Adrenal gland (tissue), 12 donors: ENCODE data around the gene EPDR1. TPM values are rescaled to one million over a fixed set of nuclear protein-coding genes. Genes with fewer than 3 reads are reported as not detected.

ENCODE experiments used
- DNase-seq, 7 donors: peaks; one replicate each; pipeline ENCODE4 v3.0.0-alpha.2; 2019 to 2020
- H3K27ac ChIP-seq, 5 donors: fragments of 200-600 bp; sonication (generic) in 4 of 5; 1 replicate in 3 of 5; 2 replicates in 2 of 5; pipeline versions ENCODE4 v1.5.1 to v1.8.0; 2016 to 2020; ENCODE audit warnings: mild to moderate bottlenecking in 1 of 5
- H3K27me3 ChIP-seq: fragments of 200-600 bp; 2 replicates; pipeline ENCODE4 v1.8.0; 2021
- H3K36me3 ChIP-seq, 2 donors: fragments of 200-600 bp; replicated peaks in 1 of 2; 1 replicate in 1 of 2; 2 replicates in 1 of 2; pipeline versions ENCODE4 v1.5.1 to v1.8.0; 2018 to 2022
- H3K4me1 ChIP-seq, 2 donors: fragments of 200-600 bp; replicated peaks in 1 of 2; 1 replicate in 1 of 2; 2 replicates in 1 of 2; pipeline versions ENCODE4 v1.5.1 to v1.8.0; 2018 to 2021
- H3K4me3 ChIP-seq, 4 donors: fragments of 200-600 bp; sonication (generic) in 3 of 4; one replicate each; pipeline ENCODE4 v1.5.1; 2016 to 2018
- H3K9me3 ChIP-seq, 3 donors: fragments of 200-600 bp; sonication (generic) in 1 of 3; replicated peaks in 1 of 3; 1 replicate in 2 of 3; 2 replicates in 1 of 3; pipeline versions ENCODE4 v1.5.1 to v1.8.0; 2016 to 2021
- POLR2A ChIP-seq, 2 donors: fragments of 450-650 bp; IDR thresholded peaks; one replicate each; pipeline ENCODE4 v1.6.1; 2017; ENCODE audit warnings: antibody characterized with exemption in 2 of 2, mild to moderate bottlenecking in 2 of 2, moderate library complexity in 1 of 2
- WGBS, 4 donors: extraction: QIAGEN DNeasy Blood & Tissue Kit in 2 of 4; methylation state at CpG; one replicate each; pipeline versions ENCODE4 v1.1.5 to v1.1.7; 2013 to 2017; 5-methylcytosine and 5-hydroxymethylcytosine counted together
- intact Hi-C, 2 donors: fragments of 100-400 bp; cut with DNase I; formaldehyde crosslinking; loops; one replicate each; pipeline versions ENCODE4 v1.14.1 to v1.15.0; 2022 to 2023
- polyA plus RNA-seq, 3 donors: library from polyadenylated mRNA; stranded (reverse); fragments of 200-250 nt in 2 of 3; fragments of 350-450 nt in 1 of 3; fragmentation: Illumina TruSeq in 1 of 3; extraction: RNeasy Lipid Tissue Mini Kit (QIAGEN cat#74804) in 1 of 3; gene quantifications; one replicate each; pipeline ENCODE4 v1.2.3, GENCODE V29; 2013 to 2014
- total RNA-seq, 9 donors: library from RNA; depleted of rRNA in 4 of 9; stranded (reverse); fragments of >200 nt in 4 of 9; fragments of 120-200 nt in 1 of 9; fragmentation: NEBNext Ultra II Directional in 1 of 9; extraction: Animal tissue kit (Norgen Biotek cat#: 25700) in 1 of 9; gene quantifications; one replicate each; pipeline versions ENCODE4 v1.1.0 to v1.2.4, GENCODE V29; 2013 to 2023
- TF ChIP-seq, protein P1 (sequence below), 6 experiments: fragments of 450-650 bp in 4 of 6; fragments of 200-600 bp in 2 of 6; sonication (generic) in 1 of 6; IDR thresholded peaks; 1 replicate in 5 of 6; 2 replicates in 1 of 6; pipeline versions ENCODE4 v1.5.1 to v1.8.0; 2016 to 2021; ENCODE audit warnings: antibody characterized with exemption in 6 of 6, mild to moderate bottlenecking in 2 of 6, moderate library complexity in 1 of 6
- donor health status: healthy with polysubstance abuse.
- donor health status: Bipolar disorder and iron deficiency.
- donor health status: DM: yes; HTN: yes; CAD: no.
- donor health status: DM: no; HTN: no; CAD: no.
- donor health status: DM: no; HTN: no; CAD: no.
- donor health status: DM: yes; HTN: yes; CAD: no.

Gene EPDR1
- total and polyA plus RNA-seq, 12 donors = 4.8 to 210 (median 69.8) TPM

DNA sequence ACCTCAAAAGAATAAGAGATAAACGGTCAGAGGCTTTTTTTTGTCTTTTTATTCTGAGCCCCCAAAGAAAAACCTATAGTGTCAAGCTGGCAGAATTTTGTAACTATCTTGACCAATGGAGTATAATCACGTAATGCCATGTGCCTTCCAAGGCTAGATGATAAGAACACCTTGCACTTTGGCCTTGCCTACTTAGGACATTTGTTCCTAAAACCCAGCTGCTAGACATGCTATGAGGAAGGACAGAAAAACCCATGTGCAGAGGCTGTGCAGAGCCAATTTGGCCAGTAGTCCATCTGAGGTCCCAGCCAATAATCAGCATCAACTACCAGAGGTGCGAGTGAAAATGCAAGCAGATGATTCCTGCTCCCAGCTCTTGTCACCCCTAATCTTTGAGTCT is 69.9 kb downstream of the EPDR1 start:
- intact Hi-C loops = loop anchor here in 1 of 2 donors (10.0 kb wide), 1 partner anchor 66 kb away; the partner anchor contains the start of gene EPDR1
- Histone ChIP-seq H3K9me3 (peaks cover 0 to 3% (median 0%) of the 10 kb centered on the region in 3 donors), H3K4me1 (peaks cover 0 to 6% of the 10 kb centered on the region in 2 donors), H3K27me3 (no peaks in the 10 kb centered on the region), H3K4me3 (no peak overlapping the region), H3K36me3 (no peaks in the 10 kb centered on the region), H3K27ac (no peak overlapping the region)
- no peak for DNase-seq
- TF ChIP-seq POLR2A (IDR thresholded peaks at IDR 0.05) = no peak
- TF ChIP-seq, protein P1, sequence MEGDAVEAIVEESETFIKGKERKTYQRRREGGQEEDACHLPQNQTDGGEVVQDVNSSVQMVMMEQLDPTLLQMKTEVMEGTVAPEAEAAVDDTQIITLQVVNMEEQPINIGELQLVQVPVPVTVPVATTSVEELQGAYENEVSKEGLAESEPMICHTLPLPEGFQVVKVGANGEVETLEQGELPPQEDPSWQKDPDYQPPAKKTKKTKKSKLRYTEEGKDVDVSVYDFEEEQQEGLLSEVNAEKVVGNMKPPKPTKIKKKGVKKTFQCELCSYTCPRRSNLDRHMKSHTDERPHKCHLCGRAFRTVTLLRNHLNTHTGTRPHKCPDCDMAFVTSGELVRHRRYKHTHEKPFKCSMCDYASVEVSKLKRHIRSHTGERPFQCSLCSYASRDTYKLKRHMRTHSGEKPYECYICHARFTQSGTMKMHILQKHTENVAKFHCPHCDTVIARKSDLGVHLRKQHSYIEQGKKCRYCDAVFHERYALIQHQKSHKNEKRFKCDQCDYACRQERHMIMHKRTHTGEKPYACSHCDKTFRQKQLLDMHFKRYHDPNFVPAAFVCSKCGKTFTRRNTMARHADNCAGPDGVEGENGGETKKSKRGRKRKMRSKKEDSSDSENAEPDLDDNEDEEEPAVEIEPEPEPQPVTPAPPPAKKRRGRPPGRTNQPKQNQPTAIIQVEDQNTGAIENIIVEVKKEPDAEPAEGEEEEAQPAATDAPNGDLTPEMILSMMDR (IDR thresholded peaks at IDR 0.05) = no peak
- 65 to 73% (median 72%) methylated on average over 3 of the region's 3 CpGs for WGBS, 4 donors

DNA sequence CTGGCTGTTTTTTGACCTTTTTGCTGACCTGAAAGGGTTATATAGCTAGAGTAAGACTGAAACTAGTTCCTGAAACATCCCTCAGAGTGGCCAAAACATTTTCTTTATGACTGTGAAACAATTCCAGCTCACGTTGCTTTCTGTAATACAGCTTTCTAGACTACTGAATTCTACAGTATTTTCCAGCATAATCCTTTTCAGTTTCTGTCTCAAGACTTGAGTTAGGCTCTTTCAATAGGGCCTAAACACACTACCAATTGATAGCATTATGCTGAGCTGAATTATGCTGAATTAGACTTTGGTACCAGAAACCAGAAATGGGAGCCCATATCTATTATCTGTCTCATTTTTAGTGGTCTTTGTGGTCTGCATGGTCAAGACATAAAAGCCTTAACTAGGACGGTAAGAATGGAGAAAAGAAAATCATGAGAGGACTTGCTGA is 72.6 kb downstream of the EPDR1 start:
- 78 to 80% (median 79%) methylated on average over 2 of the region's 2 CpGs for WGBS, 4 donors
- H3K4me3 ChIP-seq = no peak overlapping the region
- no peak for TF ChIP-seq POLR2A (IDR thresholded peaks at IDR 0.05)
- TF ChIP-seq, protein P1 (IDR thresholded peaks at IDR 0.05) = no peak
- no peaks in the 10 kb centered on the region for H3K4me1 ChIP-seq
- H3K9me3 ChIP-seq = peaks cover 0 to 3% (median 0%) of the 10 kb centered on the region in 3 donors
- no peaks in the 10 kb centered on the region for H3K36me3 ChIP-seq
- intact Hi-C loops = loop anchor here in 1 of 2 donors (10.0 kb wide), 1 partner anchor 68 kb away; the partner anchor contains the start of gene EPDR1
- no peak overlapping the region for H3K27ac ChIP-seq
- no peak for DNase-seq
- no peaks in the 10 kb centered on the region for H3K27me3 ChIP-seq

DNA sequence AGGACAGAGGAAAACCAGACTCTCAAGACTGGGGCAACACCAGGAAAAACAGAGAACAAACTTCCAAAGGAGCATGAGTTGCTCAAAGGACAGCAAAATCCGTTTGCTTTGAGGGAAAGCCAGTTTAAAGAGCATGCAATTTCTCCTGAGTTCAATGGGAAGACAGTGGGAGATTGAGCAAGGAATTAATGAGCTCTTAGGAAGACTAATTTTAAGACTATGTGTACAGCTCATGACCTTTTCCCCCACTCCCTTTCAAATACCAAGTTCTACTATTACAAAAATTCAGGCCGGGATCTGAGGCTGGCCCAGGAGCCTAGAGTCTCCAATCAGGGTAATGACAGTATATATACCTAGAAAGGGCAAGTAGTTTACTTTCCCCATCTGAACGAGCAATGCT is 79.2 kb downstream of the EPDR1 start:
- WGBS, 4 donors = 34 to 59% (median 48%) methylated on average over 3 of the region's 3 CpGs
- Histone ChIP-seq H3K4me1 (peaks cover 13 to 18% of the 10 kb centered on the region in 2 donors), H3K36me3 (no peaks in the 10 kb centered on the region), H3K27ac (peak overlapping the region in 4 of 5 donors; percentile 14 to 78 (median 48)), H3K4me3 (peak overlapping the region in 1 of 4 donors; percentile 3), H3K27me3 (no peaks in the 10 kb centered on the region), H3K9me3 (no peaks in the 10 kb centered on the region)
- TF ChIP-seq, protein P1 (IDR thresholded peaks at IDR 0.05) = no peak
- no peak for TF ChIP-seq POLR2A (IDR thresholded peaks at IDR 0.05)
- intact Hi-C loops = loop anchor here in 1 of 2 donors (10.0 kb wide), 1 partner anchor 75 kb away; the partner anchor contains the start of gene EPDR1
- DNase-seq = no peak

DNA sequence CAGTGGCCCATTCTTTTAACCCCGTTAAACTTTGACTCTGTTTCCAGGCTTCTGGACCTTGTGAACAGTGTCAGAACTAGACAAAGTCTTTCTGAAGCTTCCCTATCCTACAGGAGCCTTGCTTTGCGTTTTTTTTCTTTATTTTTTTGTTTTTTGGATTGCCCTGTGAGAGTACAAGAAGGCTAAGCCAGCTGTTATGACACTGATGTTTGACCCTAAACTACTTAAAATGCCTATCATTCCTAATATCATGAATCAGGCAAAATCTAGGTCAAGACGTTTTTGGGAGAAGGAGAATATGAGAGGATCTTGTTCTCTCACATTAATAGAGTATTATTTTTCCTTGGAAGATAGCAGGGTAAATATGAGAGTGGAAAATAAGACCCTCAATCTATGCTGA is 79.8 kb downstream of the EPDR1 start:
- Histone ChIP-seq H3K36me3 (no peaks in the 10 kb centered on the region), H3K27ac (peak overlapping the region in 4 of 5 donors; percentile 14 to 78 (median 48)), H3K4me3 (peak overlapping the region in 1 of 4 donors; percentile 3), H3K9me3 (no peaks in the 10 kb centered on the region), H3K27me3 (no peaks in the 10 kb centered on the region), H3K4me1 (peaks cover 13 to 18% of the 10 kb centered on the region in 2 donors)
- TF ChIP-seq POLR2A (IDR thresholded peaks at IDR 0.05) = no peak
- TF ChIP-seq, protein P1 (IDR thresholded peaks at IDR 0.05) = no peak
- 10 to 28% (median 19%) methylated on average over 3 of the region's 3 CpGs for WGBS, 4 donors
- intact Hi-C loops = no loop called here
- DNase-seq = no peak

Other genes starting within 250 kb of the EPDR1 start
- 1 to 10 TPM in 3 of 9 donors, under 1 TPM in 5, not detected in 1; 0.17 to 2.2 (median 0.95) TPM for gene GPR141, start 236.9 kb upstream of the EPDR1 start, total RNA-seq
- gene GPR141, start 236.9 kb upstream of the EPDR1 start, polyA plus RNA-seq = under 1 TPM in 1 of 3 donors, not detected in 2; 0.24 TPM
- not detected for gene NME8, start 72.0 kb upstream of the EPDR1 start, total RNA-seq
- 1 to 10 TPM in 1 of 3 donors, under 1 TPM in 1, not detected in 1; 0.64 to 1.9 TPM for gene NME8, start 72.0 kb upstream of the EPDR1 start, polyA plus RNA-seq
- gene SFRP4, start 3.8 kb upstream of the EPDR1 start, total RNA-seq = 10 to 100 TPM in 4 of 9 donors, 1 to 10 TPM in 5; 1.1 to 16.3 (median 8.0) TPM
- 10 to 100 TPM in 2 of 3 donors, 1 to 10 TPM in 1; 5.2 to 21.0 (median 12.1) TPM for gene SFRP4, start 3.8 kb upstream of the EPDR1 start, polyA plus RNA-seq